Measurements from ENCODE around the gene GPR155. TPM values are rescaled to one million over a fixed set of nuclear protein-coding genes. Genes with fewer than 3 reads are reported as not detected.
"Not testable (repeated sequence)": the region's sequence is repeated elsewhere in the genome, so short reads cannot be mapped to it uniquely, and the experiment has no call there.

GPR155 gene
- total RNA-seq, 4 donors from 2014 or later, result 1.8 to 48.7 (median 3.2) TPM

DNA sequence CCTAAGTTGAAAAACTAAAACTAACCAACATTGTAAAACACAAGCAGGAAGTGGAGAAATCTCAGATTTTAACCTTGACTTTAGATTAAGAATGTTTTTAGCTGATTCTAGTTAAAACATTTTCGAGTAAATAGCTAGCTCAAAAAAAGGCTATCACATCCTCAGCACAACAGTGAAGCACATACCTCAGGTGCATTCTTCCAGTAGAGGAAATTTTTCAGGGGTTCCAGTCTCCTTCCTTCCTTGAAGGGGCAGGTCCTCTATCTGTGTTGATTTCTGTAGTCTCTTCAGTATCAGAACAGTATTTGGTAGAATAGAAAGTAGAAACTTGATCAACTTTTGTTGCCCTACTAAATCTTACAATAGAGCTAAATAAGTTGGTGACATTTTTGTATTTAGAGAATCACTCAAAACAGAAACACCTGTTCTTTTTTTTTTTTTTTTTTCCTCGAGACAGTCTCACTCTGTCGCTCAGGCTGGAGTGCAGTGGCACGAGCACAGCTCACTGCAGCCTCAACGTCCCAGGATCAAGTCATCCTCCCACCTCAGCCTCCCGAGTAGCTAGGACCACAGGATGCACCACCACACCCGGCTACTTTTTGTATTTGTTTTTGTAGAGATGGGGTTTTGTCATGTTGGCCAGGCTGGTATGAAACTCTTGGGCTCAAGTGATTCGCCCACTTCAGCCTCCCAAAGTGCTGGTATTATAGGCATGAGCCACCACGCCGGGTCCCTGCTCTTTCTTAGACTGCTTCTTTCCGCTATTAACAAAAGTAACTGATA is 6.9 kb upstream of the GPR155 start:
- TF ChIP-seq POLR2A (IDR thresholded peaks at IDR 0.05), result no peak
- TF ChIP-seq, protein P1, sequence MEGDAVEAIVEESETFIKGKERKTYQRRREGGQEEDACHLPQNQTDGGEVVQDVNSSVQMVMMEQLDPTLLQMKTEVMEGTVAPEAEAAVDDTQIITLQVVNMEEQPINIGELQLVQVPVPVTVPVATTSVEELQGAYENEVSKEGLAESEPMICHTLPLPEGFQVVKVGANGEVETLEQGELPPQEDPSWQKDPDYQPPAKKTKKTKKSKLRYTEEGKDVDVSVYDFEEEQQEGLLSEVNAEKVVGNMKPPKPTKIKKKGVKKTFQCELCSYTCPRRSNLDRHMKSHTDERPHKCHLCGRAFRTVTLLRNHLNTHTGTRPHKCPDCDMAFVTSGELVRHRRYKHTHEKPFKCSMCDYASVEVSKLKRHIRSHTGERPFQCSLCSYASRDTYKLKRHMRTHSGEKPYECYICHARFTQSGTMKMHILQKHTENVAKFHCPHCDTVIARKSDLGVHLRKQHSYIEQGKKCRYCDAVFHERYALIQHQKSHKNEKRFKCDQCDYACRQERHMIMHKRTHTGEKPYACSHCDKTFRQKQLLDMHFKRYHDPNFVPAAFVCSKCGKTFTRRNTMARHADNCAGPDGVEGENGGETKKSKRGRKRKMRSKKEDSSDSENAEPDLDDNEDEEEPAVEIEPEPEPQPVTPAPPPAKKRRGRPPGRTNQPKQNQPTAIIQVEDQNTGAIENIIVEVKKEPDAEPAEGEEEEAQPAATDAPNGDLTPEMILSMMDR (IDR thresholded peaks at IDR 0.05), result no peak
- Histone ChIP-seq H3K27me3 (no peaks in the 10 kb centered on the region), H3K4me3 (no peak overlapping the region), H3K9me3 (no peaks in the 10 kb centered on the region), H3K36me3 (no peaks in the 10 kb centered on the region), H3K4me1 (no peaks in the 10 kb centered on the region), H3K27ac (peak overlapping the region; percentile 61 to 83 (median 75))
- no peak for DNase-seq

DNA sequence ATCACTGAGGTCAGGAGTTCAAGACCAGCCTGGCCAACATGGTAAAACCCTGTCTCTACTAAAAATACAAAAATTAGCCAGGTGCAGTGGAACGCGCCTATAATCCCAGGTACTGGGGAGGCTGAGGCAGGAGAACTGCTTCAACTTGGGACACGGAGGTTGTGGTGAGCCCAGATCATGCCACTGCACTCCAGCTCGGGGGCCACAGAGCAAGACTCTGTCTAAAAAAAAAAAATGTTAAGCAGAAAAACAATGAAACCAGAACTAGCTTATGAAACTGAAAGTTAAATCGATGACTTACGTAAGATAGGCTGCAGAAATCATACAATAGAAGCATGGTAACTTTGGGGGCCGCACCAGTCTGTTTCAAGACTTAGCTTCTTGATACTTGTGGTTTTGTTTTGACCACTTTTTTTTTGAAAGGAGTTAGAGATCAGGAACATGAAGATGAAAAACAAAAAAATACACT is 6.2 kb upstream of the GPR155 start:
- Histone ChIP-seq H3K9me3 (no peaks in the 10 kb centered on the region), H3K4me3 (peak overlapping the region in 1 of 4 donors; percentile 15), H3K36me3 (no peaks in the 10 kb centered on the region), H3K27me3 (no peaks in the 10 kb centered on the region), H3K4me1 (no peaks in the 10 kb centered on the region), H3K27ac (peak overlapping the region; percentile 61 to 83 (median 75))
- TF ChIP-seq, protein P1 (IDR thresholded peaks at IDR 0.05), result no peak
- no peak for TF ChIP-seq POLR2A (IDR thresholded peaks at IDR 0.05)
- DNase-seq, result peak in 2 of 3 donors; percentile 74 to 87

DNA sequence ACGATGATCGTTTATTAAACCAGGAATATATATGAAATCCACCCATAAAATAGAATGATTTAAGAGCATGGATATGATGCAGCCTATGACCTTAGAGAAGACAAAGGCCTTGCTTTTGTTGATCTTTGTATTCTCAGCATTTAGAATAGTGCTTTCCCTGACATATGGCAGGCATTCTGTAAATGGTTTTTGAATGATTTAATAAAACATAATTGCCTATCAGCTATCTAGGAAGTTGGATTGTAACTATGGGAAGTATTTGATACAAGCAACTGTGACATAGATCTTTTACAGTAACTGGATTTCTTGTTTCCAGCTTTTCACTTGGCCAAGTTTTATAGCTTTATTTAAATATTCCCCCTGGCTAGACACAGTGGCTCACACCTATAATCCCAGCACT is 5.1 kb upstream of the GPR155 start:
- Histone ChIP-seq H3K9me3 (no peaks in the 10 kb centered on the region), H3K27ac (peak overlapping the region in 1 of 4 donors; percentile 83), H3K4me1 (no peaks in the 10 kb centered on the region), H3K4me3 (no peak overlapping the region), H3K36me3 (no peaks in the 10 kb centered on the region), H3K27me3 (no peaks in the 10 kb centered on the region)
- no peak for DNase-seq
- TF ChIP-seq, protein P1 (IDR thresholded peaks at IDR 0.05), result no peak
- TF ChIP-seq POLR2A (IDR thresholded peaks at IDR 0.05), result no peak

GRCh38 chr2:174490051-174490450 is 3.2 kb upstream of the GPR155 start:
- H3K9me3 ChIP-seq, result no peaks in the 10 kb centered on the region
- no peak for DNase-seq
- H3K27me3 ChIP-seq, result no peaks in the 10 kb centered on the region
- H3K36me3 ChIP-seq, result no peaks in the 10 kb centered on the region
- no peak overlapping the region for H3K4me3 ChIP-seq
- TF ChIP-seq, protein P1 (IDR thresholded peaks at IDR 0.05), result no peak
- no peak for TF ChIP-seq POLR2A (IDR thresholded peaks at IDR 0.05)
- peak overlapping the region; percentile 10 to 62 (median 28) for H3K27ac ChIP-seq
- H3K4me1 ChIP-seq, result no peaks in the 10 kb centered on the region

DNA sequence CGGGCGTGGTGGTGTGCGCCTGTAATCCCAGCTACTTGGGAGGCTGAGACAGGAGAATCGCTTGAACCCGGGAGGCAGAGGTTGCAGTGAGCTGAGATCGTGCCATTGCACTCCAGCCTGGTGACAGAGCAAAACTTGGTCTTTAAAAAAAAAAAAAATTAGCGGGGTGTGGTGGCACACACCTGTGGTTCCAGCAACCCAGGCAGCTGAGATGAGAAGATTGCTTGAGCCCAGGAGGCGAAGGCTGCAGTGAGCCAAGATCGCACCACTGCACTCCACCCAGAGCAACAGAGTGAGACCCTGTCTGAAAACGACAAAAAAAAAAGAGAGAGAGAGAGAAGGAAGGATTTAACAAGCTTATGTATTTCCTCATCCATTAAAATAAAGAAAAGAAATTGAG is 2.7 kb upstream of the GPR155 start:
- H3K36me3 ChIP-seq, DNase-seq, H3K9me3 ChIP-seq, H3K27me3 ChIP-seq, H3K4me1 ChIP-seq, H3K4me3 ChIP-seq: not testable (repeated sequence)
- peak overlapping the region; percentile 10 to 62 (median 28) for H3K27ac ChIP-seq

DNA sequence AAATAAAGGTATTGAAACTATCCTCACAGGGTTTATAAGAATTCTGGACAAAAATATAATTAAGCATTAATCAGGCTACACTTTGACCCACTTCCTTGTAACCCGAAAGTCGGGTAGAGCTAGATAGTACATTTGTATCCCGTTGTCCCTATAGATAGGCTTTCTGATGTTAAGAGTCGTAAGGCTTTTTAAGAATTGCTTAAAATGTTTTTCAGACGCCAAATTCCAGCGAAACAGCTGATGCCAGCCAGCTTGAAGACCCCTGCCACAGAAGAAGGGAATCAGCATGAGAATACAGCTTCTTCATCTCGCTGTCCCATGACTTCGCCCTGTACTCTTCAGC is 962 bp upstream of the GPR155 start:
- Histone ChIP-seq H3K4me1 (no peaks in the 10 kb centered on the region), H3K36me3 (no peaks in the 10 kb centered on the region), H3K27me3 (no peaks in the 10 kb centered on the region), H3K9me3 (no peaks in the 10 kb centered on the region), H3K27ac (peak overlapping the region; percentile 74 to 84 (median 84)), H3K4me3 (peak overlapping the region; percentile 83 to 91 (median 88))
- no peak for DNase-seq
- TF ChIP-seq, protein P1 (IDR thresholded peaks at IDR 0.05), result no peak
- TF ChIP-seq POLR2A (IDR thresholded peaks at IDR 0.05), result no peak

Data from Peyer's patch (tissue), 4 donors.